Suppressor macrophage treated with lipopolysaccharide for 4 hours (primary cell): ENCODE measurements around the gene CCDC17.

Experiments used
- DNase-seq: peaks from one replicate; pipeline ENCODE4 v3.0.0-alpha.2; 2020

CCDC17 gene

DNA sequence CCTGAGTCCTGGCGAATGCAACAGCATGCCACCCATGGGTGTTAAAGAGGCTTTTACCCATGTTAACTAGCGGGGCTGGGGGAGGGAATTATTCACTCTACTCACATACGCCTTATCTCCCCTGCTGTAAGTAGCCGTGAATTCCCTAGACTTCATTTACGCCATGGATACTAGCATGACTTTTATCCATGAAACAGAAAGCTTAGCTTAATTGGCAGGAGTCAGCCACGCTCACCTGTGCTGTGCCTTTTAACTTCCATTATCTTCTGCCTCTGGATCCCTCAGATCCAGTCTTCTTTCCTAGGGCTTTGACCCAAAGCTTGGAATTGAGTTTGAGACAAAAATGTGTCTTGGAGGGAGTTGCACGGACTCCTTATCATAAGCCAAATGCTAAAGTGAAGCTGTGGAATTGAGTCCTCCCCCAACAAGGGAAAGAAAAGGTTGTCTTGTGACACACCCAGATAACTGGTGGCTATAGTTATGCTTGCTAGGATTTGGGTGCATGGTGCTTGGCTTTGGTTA lies 49.7 kb downstream of the CCDC17 start:
- DNase-seq: no peak

DNA sequence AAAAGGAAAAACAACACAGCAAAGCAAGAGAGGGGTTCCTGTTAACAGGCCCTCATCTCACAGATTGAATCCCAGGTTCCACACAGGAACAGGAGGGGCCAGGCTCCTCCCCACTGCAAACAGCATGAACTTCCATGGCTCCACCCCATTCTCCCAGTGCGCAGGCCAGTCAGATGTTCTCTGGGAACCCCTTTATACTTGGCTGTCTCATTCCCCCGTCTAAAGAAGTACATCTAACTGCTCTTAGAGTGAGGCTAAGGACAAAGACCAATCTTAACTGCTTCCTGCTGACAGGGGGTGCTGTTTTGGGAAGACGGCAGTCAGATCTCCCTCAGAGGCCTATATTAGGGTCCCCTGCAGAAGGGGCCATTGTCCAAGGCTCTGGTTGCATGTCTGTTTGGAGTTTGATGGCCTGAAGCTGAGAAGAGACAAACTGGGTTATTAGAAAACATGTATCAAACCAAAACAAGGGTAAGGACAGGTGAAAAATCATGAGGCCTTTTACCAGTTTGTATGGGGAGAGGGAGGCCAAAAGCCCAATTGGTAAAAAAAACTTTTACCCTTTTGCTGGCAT lies 50.5 kb downstream of the CCDC17 start:
- DNase-seq: no peak

GRCh38 chr1:45570631-45571030 lies 53.2 kb downstream of the CCDC17 start:
- no peak for DNase-seq
